ENCODE data around the gene FABP6. TPM values are rescaled to one million over a fixed set of nuclear protein-coding genes. Genes with fewer than 3 reads are reported as not detected.

Gene FABP6
- total RNA-seq, 1 experiment from 2014 or later, result 5.2 TPM

DNA sequence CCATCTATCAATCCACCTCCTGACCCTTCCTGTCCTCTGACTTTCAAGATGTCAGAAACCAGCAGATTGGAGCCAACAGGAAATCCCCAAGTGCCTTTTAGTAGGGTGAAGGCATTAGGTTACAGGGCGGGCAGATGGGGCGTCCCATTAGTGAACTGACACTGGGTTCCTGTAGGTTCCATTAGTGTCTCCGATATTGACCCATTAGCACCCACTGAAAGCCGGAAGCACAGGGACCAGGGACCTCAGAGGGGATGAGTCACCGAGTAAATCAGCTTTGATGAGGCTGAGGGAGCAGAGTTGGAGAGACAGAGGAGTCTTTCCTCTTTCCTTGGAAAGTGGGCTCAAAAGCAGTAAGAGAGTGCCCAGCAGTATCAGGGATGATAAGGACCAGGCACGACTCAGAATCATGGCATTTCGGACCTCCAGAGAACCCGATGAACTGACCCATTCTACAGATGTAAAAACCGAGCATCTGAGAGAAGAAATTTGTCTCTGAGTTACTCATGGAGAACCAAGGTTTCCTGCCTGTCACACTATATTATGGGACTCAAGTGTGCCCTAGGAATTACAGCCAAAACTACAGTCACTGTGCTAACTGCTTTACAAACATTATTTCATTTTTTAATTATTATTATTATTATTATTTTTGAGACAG is 47.2 kb upstream of the FABP6 start:
- peak overlapping the region in 2 of 3 experiments; percentile 7 to 11; a peak in 2 of 7 replicates for H3K27ac Mint-ChIP-seq
- no peaks in the 10 kb centered on the region for H3K23me2 ChIP-seq (ENCODE audit: insufficient read length, low read depth, low read length, poor library complexity, severe bottlenecking)
- H4K20me1 ChIP-seq (ENCODE audit: control insufficient read depth, insufficient read depth, insufficient read length), result no peaks in the 10 kb centered on the region
- no peak overlapping the region for H2AFZ ChIP-seq (ENCODE audit: low read length)
- H3K36me3 Mint-ChIP-seq (ENCODE audit: insufficient read depth in 1 of 3, low read depth in 3 of 3), result peaks cover 16 to 19% (median 16%) of the 10 kb centered on the region in 3 experiments
- H3K27ac ChIP-seq (ENCODE audit: insufficient read length, low read depth, low read length), result no peak overlapping the region
- H3K9me3 Mint-ChIP-seq, result peaks cover 19 to 20% of the 10 kb centered on the region in 2 experiments
- WGBS (ENCODE audit: extremely low coverage, insufficient read length, low lambda C conversion rate), result no CpG with 5 or more reads among the region's 9 CpGs
- no peak overlapping the region for H3K4me3 Mint-ChIP-seq
- H3T11ph ChIP-seq (ENCODE audit: low read length), result no peak overlapping the region
- H2BK20ac ChIP-seq (ENCODE audit: low read depth, low read length, poor library complexity, severe bottlenecking), result no peak overlapping the region
- H4K8ac ChIP-seq (replicated peaks; ENCODE audit: insufficient read length, low read depth, low read length), result no peak overlapping the region
- TF ChIP-seq, protein P1, sequence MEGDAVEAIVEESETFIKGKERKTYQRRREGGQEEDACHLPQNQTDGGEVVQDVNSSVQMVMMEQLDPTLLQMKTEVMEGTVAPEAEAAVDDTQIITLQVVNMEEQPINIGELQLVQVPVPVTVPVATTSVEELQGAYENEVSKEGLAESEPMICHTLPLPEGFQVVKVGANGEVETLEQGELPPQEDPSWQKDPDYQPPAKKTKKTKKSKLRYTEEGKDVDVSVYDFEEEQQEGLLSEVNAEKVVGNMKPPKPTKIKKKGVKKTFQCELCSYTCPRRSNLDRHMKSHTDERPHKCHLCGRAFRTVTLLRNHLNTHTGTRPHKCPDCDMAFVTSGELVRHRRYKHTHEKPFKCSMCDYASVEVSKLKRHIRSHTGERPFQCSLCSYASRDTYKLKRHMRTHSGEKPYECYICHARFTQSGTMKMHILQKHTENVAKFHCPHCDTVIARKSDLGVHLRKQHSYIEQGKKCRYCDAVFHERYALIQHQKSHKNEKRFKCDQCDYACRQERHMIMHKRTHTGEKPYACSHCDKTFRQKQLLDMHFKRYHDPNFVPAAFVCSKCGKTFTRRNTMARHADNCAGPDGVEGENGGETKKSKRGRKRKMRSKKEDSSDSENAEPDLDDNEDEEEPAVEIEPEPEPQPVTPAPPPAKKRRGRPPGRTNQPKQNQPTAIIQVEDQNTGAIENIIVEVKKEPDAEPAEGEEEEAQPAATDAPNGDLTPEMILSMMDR (conservative IDR thresholded peaks at IDR 0.05), result no peak
- H3K27me3 ChIP-seq (ENCODE audit: insufficient read depth, low read length), result no peaks in the 10 kb centered on the region
- no peak overlapping the region for H2BK5ac ChIP-seq (ENCODE audit: insufficient read length, low read length)
- peaks cover 7% of the 10 kb centered on the region for H3K27me3 Mint-ChIP-seq (ENCODE audit: low read depth)
- H3K79me2 ChIP-seq (ENCODE audit: insufficient read depth, low read length), result 0 out of 2 replicates have a peak, but pooled peaks cover 2% of the 10 kb centered on the region
- H3K4me2 ChIP-seq (ENCODE audit: insufficient read depth, insufficient read length, low read length), result no peak overlapping the region
- no peak overlapping the region for H3K4ac ChIP-seq (ENCODE audit: low read depth, low read length)
- no peak for DNase-seq
- peaks cover 4% of the 10 kb centered on the region for H3K9me3 ChIP-seq (ENCODE audit: control insufficient read depth, low read depth, low read length)
- H2BK12ac ChIP-seq (ENCODE audit: insufficient read length, low read depth, low read length), result no peak overlapping the region
- no peak overlapping the region for H2BK15ac ChIP-seq (ENCODE audit: low read depth, low read length)
- no peaks in the 10 kb centered on the region; the same call in 1 of the 2 replicates for H3K4me1 ChIP-seq (ENCODE audit: insufficient read depth, low read length)
- H2AK5ac ChIP-seq (ENCODE audit: insufficient read length, low read length), result no peak overlapping the region
- no peak overlapping the region for H3K23ac ChIP-seq (ENCODE audit: insufficient read length, low read depth, low read length)
- H2BK120ac ChIP-seq (ENCODE audit: low read depth, low read length, poor library complexity, severe bottlenecking), result no peak overlapping the region
- no peak overlapping the region for H3K14ac ChIP-seq (ENCODE audit: insufficient read depth, low read length)
- H3K4me1 Mint-ChIP-seq, result peaks cover 13 to 23% of the 10 kb centered on the region in 2 experiments
- no peaks in the 10 kb centered on the region for H3K79me1 ChIP-seq (ENCODE audit: insufficient read depth, low read depth, low read length, poor library complexity, severe bottlenecking)
- H3K9ac ChIP-seq (ENCODE audit: extremely low read depth, insufficient read length, low read length), result no peak overlapping the region
- no peak overlapping the region for H3K18ac ChIP-seq (ENCODE audit: insufficient read length, low read depth, low read length)
- peak overlapping the region; percentile 28 for H4K91ac ChIP-seq (ENCODE audit: insufficient read length, low read depth, low read length)
- H3K56ac ChIP-seq (ENCODE audit: insufficient read length, low read depth, low read length), result no peak overlapping the region
- no peak overlapping the region for H4K5ac ChIP-seq (ENCODE audit: insufficient read length, low read depth, low read length)

All from H9 (cell line).